GM12878 (cell line): ENCODE measurements around the gene OPCML.

Experiments used
- ATF2 ChIP-seq: IDR thresholded peaks from 2 replicates; pipeline ENCODE4 v1.6.1; 2012; ENCODE audit warnings: low read length, inconsistent platforms
- CTCF ChIP-seq, 3 experiments: IDR thresholded peaks in 2 of 3; conservative IDR thresholded peaks in 1 of 3; 2 replicates each; pipeline ENCODE4 v1.5.1; 2011; ENCODE audit warnings: low read depth in 3 of 3, low read length in 3 of 3, mild to moderate bottlenecking in 3 of 3, control low read depth in 2 of 3, moderate library complexity in 2 of 3, inconsistent platforms in 1 of 3, mixed read lengths in 1 of 3; ENCODE audit not compliant: control insufficient read depth in 2 of 3, insufficient read depth in 1 of 3; ENCODE audit errors: extremely low read depth in 1 of 3
- POLR2AphosphoS2 ChIP-seq: IDR thresholded peaks from 2 replicates; pipeline ENCODE4 v1.6.1; 2011; ENCODE audit warnings: low read depth, mild to moderate bottlenecking, low read length, improper control_type of control experiment, moderate library complexity
- POLR2AphosphoS5 ChIP-seq: IDR thresholded peaks from 2 replicates; pipeline ENCODE4 v1.6.1; 2011; ENCODE audit warnings: mild to moderate bottlenecking, low read length, inconsistent platforms

GRCh38 chr11:132822276-132822675 is 710.0 kb downstream of the OPCML start:
- TF ChIP-seq POLR2AphosphoS5 (no peak), ATF2 (no peak), CTCF (IDR thresholded peaks at IDR 0.05 in 2 of 3, conservative IDR thresholded peaks at IDR 0.05 in 1 of 3; ENCODE audit: control insufficient read depth in 2 of 3, extremely low read depth in 1 of 3, insufficient read depth in 1 of 3, low read depth in 3 of 3, low read length in 3 of 3) (no peak), POLR2AphosphoS2 (no peak)
